ENCODE results near the gene MXD4. TPM values are rescaled to one million over a fixed set of nuclear protein-coding genes. Genes with fewer than 3 reads are reported as not detected.

Gene MXD4
- total RNA-seq, 2 donors from 2014 or later, result 36.7 to 43.3 TPM

GRCh38 chr4:2261110-2261852 is 628 bp downstream of the MXD4 start:
- intact Hi-C loops (cut with DNase I), result no loop called here
- Histone ChIP-seq H3K4me1 (peaks cover 10% of the 10 kb centered on the region), H3K9ac (ENCODE audit: low read depth in 2 of 2, low read length in 2 of 2) (peak overlapping the region; percentile 77 to 83), H3K27ac (peak overlapping the region; percentile 77), H3K27me3 (no peaks in the 10 kb centered on the region), H3K9me3 (no peaks in the 10 kb centered on the region), H3K4me3 (peak overlapping the region; percentile 100), H3K36me3 (no peaks in the 10 kb centered on the region)
- TF ChIP-seq CTCF (IDR thresholded peaks at IDR 0.05), result no peak
- DNase-seq, result peak; percentile 62

- DNase-seq, result no peak
- Histone ChIP-seq H3K36me3 (no peaks in the 10 kb centered on the region), H3K9me3 (no peaks in the 10 kb centered on the region), H3K4me3 (peak overlapping the region; percentile 100), H3K27ac (peak overlapping the region; percentile 40), H3K9ac (ENCODE audit: low read depth in 2 of 2, low read length in 2 of 2) (peak overlapping the region; percentile 77 to 78), H3K4me1 (peaks cover 10% of the 10 kb centered on the region), H3K27me3 (no peaks in the 10 kb centered on the region)
- intact Hi-C loops (cut with DNase I), result no loop called here
- no peak for TF ChIP-seq CTCF (IDR thresholded peaks at IDR 0.05)
Measured at GRCh38 chr4:2260344-2261109, 1.4 kb downstream of the MXD4 start.

GRCh38 chr4:2259541-2260343 is 2.2 kb downstream of the MXD4 start:
- Histone ChIP-seq H3K4me3 (no peak overlapping the region), H3K36me3 (no peaks in the 10 kb centered on the region), H3K27me3 (no peaks in the 10 kb centered on the region), H3K27ac (no peak overlapping the region), H3K4me1 (peaks cover 10% of the 10 kb centered on the region), H3K9ac (ENCODE audit: low read depth in 2 of 2, low read length in 2 of 2) (peak overlapping the region in 1 of 2 donors; percentile 77), H3K9me3 (no peaks in the 10 kb centered on the region)
- no peak for DNase-seq
- intact Hi-C loops (cut with DNase I), result no loop called here
- TF ChIP-seq CTCF (IDR thresholded peaks at IDR 0.05), result no peak

GRCh38 chr4:2259036-2259540 is 2.8 kb downstream of the MXD4 start:
- Histone ChIP-seq H3K4me1 (peaks cover 10% of the 10 kb centered on the region), H3K9ac (ENCODE audit: low read depth in 2 of 2, low read length in 2 of 2) (no peak overlapping the region), H3K9me3 (no peaks in the 10 kb centered on the region), H3K4me3 (no peak overlapping the region), H3K27ac (no peak overlapping the region), H3K27me3 (no peaks in the 10 kb centered on the region), H3K36me3 (peaks cover 4% of the 10 kb centered on the region)
- TF ChIP-seq CTCF (IDR thresholded peaks at IDR 0.05), result no peak
- intact Hi-C loops (cut with DNase I), result no loop called here
- peak; percentile 17 for DNase-seq

Data from colonic mucosa (tissue), 4 donors.